Esophagus muscularis mucosa (tissue), 4 donors: Measurements from ENCODE around the gene THADA. TPM values are rescaled to one million over a fixed set of nuclear protein-coding genes. Genes with fewer than 3 reads are reported as not detected.

Experiments used
- DNase-seq: peaks from one replicate; pipeline ENCODE4 v3.0.0-alpha.2; 2017; ENCODE audit errors: extremely low spot score
- H3K27ac ChIP-seq, 4 donors: fragments of 200-600 bp; sonication (generic); replicated peaks in 1 of 4; 1 replicate in 3 of 4; 2 replicates in 1 of 4; pipeline ENCODE4 v1.5.1; 2016 to 2019; ENCODE audit warnings: mild to moderate bottlenecking in 1 of 4
- H3K27me3 ChIP-seq, 4 donors: fragments of 200-600 bp; sonication (generic); one replicate each; pipeline versions ENCODE4 v1.5.1 to v1.6.0; 2016 to 2019
- H3K36me3 ChIP-seq, 4 donors: fragments of 200-600 bp; sonication (generic); one replicate each; pipeline ENCODE4 v1.5.1; 2016 to 2019
- H3K4me1 ChIP-seq, 4 donors: fragments of 200-600 bp; sonication (generic); one replicate each; pipeline ENCODE4 v1.5.1; 2016 to 2019
- H3K4me3 ChIP-seq, 4 donors: fragments of 200-600 bp; sonication (generic); 1 replicate in 2 of 4; 2 replicates in 2 of 4; pipeline ENCODE4 v1.5.1; 2016 to 2019; ENCODE audit warnings: mild to moderate bottlenecking in 4 of 4, moderate library complexity in 1 of 4
- H3K9me3 ChIP-seq, 4 donors: fragments of 200-600 bp; sonication (generic); 1 replicate in 3 of 4; 2 replicates in 1 of 4; pipeline ENCODE4 v1.5.1; 2016 to 2019
- CTCF ChIP-seq, 3 experiments: fragments of 200-600 bp in 2 of 3; fragments of 450-650 bp in 1 of 3; sonication (generic) in 2 of 3; IDR thresholded peaks; one replicate each; pipeline ENCODE4 v1.5.1; 2017 to 2019; ENCODE audit warnings: antibody characterized with exemption in 3 of 3, mild to moderate bottlenecking in 2 of 3, moderate library complexity in 1 of 3
- EP300 ChIP-seq: sonication (generic); formaldehyde crosslinking; IDR thresholded peaks from one replicate; pipeline ENCODE4 v1.6.1; 2017; ENCODE audit warnings: antibody characterized with exemption
- POLR2A ChIP-seq: fragments of 450-650 bp; IDR thresholded peaks from one replicate; pipeline ENCODE4 v1.6.1; 2017; ENCODE audit warnings: antibody characterized with exemption, moderate library complexity, mild to moderate bottlenecking, low read depth
- POLR2AphosphoS5 ChIP-seq, 2 donors: sonication (generic); formaldehyde crosslinking; IDR thresholded peaks; one replicate each; pipeline ENCODE4 v1.6.1; 2017; ENCODE audit warnings: antibody characterized with exemption in 2 of 2
- WGBS: methylation state at CpG from one replicate; pipeline ENCODE4 v1.1.5; 2018; 5-methylcytosine and 5-hydroxymethylcytosine counted together
- intact Hi-C: fragments of 100-400 bp; cut with DNase I; formaldehyde crosslinking; loops from one replicate; pipeline ENCODE4 v1.15.1; 2023
- total RNA-seq, 4 donors: library from RNA; depleted of rRNA; stranded (reverse); fragments of >200 nt; gene quantifications; one replicate each; pipeline versions ENCODE4 v1.1.0 to v1.2.1, GENCODE V29; 2016

THADA gene
- total RNA-seq, 4 donors from 2014 or later, result 17.2 to 28.7 (median 21.3) TPM

GRCh38 chr2:43201497-43201896 lies 394.3 kb downstream of the THADA start:
- intact Hi-C loops, result no loop called here
- Histone ChIP-seq H3K4me3 (no peak overlapping the region), H3K4me1 (no peaks in the 10 kb centered on the region), H3K27ac (no peak overlapping the region), H3K27me3 (no peaks in the 10 kb centered on the region), H3K9me3 (no peaks in the 10 kb centered on the region), H3K36me3 (no peaks in the 10 kb centered on the region)
- no peak for DNase-seq
- TF ChIP-seq POLR2AphosphoS5 (IDR thresholded peaks at IDR 0.05) (no peak), POLR2A (no peak), CTCF (IDR thresholded peaks at IDR 0.05) (no peak), EP300 (no peak)
- WGBS, result 80% methylated on average over 1 of the region's 4 CpGs

DNA sequence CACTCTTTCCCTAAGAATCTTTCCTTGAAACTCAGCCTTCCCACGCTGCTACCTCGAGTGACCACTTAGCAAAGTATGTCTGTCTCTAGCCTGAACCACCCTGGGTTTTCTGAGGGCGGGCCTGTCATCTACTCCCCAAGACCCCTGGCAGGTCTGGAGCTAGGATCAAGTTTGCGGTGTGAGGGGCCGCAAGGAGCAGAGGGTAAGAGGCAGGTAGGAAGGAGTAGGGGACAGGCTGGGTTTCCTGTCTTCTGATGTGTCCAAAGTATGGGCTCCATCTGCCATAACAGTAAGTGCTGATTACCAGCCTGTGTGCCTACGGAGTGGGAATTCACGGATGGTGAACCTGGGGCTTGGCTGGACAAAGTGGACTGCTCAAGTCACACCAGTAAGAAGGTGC lies 394.8 kb downstream of the THADA start:
- H3K27ac ChIP-seq, result no peak overlapping the region
- no peak for TF ChIP-seq POLR2AphosphoS5 (IDR thresholded peaks at IDR 0.05)
- no peak for TF ChIP-seq EP300
- no peak for TF ChIP-seq POLR2A
- TF ChIP-seq CTCF (IDR thresholded peaks at IDR 0.05), result no peak
- no peak overlapping the region for H3K4me3 ChIP-seq
- no peak for DNase-seq
- H3K9me3 ChIP-seq, result no peaks in the 10 kb centered on the region
- intact Hi-C loops, result no loop called here
- 93% methylated on average over 5 of the region's 7 CpGs for WGBS
- no peaks in the 10 kb centered on the region for H3K27me3 ChIP-seq
- no peaks in the 10 kb centered on the region for H3K4me1 ChIP-seq
- H3K36me3 ChIP-seq, result no peaks in the 10 kb centered on the region

DNA sequence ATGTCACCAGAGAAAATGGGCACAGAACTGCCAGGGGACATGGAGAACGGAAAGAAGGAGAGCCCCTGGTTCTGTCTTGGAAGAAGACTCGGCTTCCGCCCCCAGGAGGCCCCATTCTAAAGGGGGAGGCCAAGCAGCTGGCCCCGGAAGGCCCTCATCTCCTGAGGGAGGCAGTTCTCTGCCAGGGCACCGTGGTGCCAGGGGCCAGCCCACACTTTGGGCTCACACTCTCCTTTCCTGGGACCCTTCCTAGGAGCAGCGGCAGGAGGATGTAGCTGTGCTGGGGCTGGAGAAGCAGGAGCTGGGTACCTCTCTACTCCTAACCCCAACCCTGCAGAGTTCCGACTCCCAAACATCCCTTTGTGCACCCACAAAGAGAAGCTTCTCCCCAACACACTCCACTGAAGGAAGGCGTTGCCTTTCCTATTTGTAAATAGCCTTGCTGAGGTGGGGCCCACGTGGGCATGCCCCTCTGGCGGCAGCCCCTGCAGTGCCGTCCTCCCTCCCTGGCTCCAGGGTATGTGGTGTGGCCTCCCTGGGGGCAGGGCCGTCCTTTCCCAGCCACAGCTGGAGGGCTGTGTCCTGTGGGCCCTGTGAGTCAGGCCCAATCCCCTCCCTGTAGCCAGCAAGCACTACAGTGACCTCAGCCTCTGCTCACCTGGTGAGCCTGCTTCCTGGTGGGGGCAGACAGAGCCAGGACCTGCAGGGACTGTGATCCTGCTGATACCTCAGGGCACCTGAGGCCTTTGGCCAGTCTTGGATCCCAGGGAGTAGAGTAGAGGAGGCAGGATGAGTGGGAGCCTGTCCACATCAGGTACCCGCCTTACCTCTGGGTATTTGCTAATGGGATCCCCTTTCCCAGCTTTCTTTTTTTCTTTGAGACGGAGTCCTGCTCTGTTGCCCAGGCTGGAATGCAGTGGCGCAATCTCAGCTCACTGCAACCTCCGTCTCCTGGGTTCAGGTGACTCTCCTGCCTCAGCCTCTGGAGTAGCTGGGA lies 396.0 kb downstream of the THADA start:
- Histone ChIP-seq H3K9me3 (no peaks in the 10 kb centered on the region), H3K4me3 (no peak overlapping the region), H3K36me3 (no peaks in the 10 kb centered on the region), H3K27me3 (no peaks in the 10 kb centered on the region), H3K4me1 (no peaks in the 10 kb centered on the region), H3K27ac (no peak overlapping the region)
- no peak for DNase-seq
- TF ChIP-seq CTCF (IDR thresholded peaks at IDR 0.05), result no peak
- TF ChIP-seq POLR2A, result no peak
- 87% methylated on average over 12 of the region's 16 CpGs for WGBS
- intact Hi-C loops, result no loop called here

- no peak for DNase-seq
- H3K9me3 ChIP-seq, result no peaks in the 10 kb centered on the region
- TF ChIP-seq CTCF (IDR thresholded peaks at IDR 0.05) (no peak), POLR2AphosphoS5 (IDR thresholded peaks at IDR 0.05) (no peak)
- intact Hi-C loops, result no loop called here
- 95% methylated on average over 6 of the region's 6 CpGs for WGBS
- H3K36me3 ChIP-seq, result no peaks in the 10 kb centered on the region
- H3K27ac ChIP-seq, result no peak overlapping the region
- H3K4me3 ChIP-seq, result no peak overlapping the region
- H3K27me3 ChIP-seq, result no peaks in the 10 kb centered on the region
- no peaks in the 10 kb centered on the region for H3K4me1 ChIP-seq
These were observed 397.6 kb downstream of the THADA start for GRCh38 chr2:43198263-43198662.

DNA sequence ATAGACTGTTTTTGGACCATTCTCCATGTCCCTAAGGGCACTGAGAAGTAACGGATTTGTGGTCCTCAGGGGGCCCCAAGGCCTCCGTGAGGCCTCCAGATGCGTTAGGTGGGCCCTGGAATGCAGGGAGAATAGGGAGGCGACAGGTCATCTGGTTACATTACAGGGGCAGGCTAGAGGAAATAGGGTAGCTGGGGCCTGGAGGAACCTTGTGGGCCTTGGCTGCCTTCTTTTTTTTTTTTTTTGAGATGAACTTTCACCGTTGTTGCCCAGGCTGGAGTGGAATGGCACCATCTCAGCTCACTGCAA lies 398.3 kb downstream of the THADA start:
- DNase-seq, result no peak
- 98% methylated on average over 5 of the region's 5 CpGs for WGBS

More for the DNA sequence above, 398.3 kb downstream of the THADA start:
- Histone ChIP-seq H3K36me3 (no peaks in the 10 kb centered on the region), H3K4me3 (no peak overlapping the region), H3K9me3 (no peaks in the 10 kb centered on the region), H3K4me1 (no peaks in the 10 kb centered on the region), H3K27ac (no peak overlapping the region), H3K27me3 (no peaks in the 10 kb centered on the region)
- intact Hi-C loops, result no loop called here
- TF ChIP-seq EP300 (no peak), POLR2A (no peak), CTCF (IDR thresholded peaks at IDR 0.05) (no peak)
